HG03432 (cell line): ENCODE measurements around the gene DPH2.

Source experiments
- ATAC-seq: cut with Tn5 transposase; IDR thresholded peaks from one replicate; pipeline ENCODE4 v1.9.1; 2021; ENCODE audit warnings: mild to moderate bottlenecking, moderate library complexity; ENCODE audit not compliant: unreplicated experiment

The DPH2 gene

GRCh38 chr1:43963890-43964289 is 5.9 kb upstream of the DPH2 start:
- ATAC-seq = no peak

GRCh38 chr1:43965316-43965715 is 4.5 kb upstream of the DPH2 start:
- ATAC-seq = no peak

GRCh38 chr1:43968348-43968948 is 1.4 kb upstream of the DPH2 start:
- no peak for ATAC-seq

GRCh38 chr1:43969416-43969745 is 429 bp upstream of the DPH2 start:
- ATAC-seq = no peak

- no peak for ATAC-seq
Measured at GRCh38 chr1:43970502-43970901, 692 bp downstream of the DPH2 start.

- no peak for ATAC-seq
Measured at GRCh38 chr1:43970911-43971310, 1.1 kb downstream of the DPH2 start.

- no peak for ATAC-seq
Measured at GRCh38 chr1:43971336-43971980, 1.6 kb downstream of the DPH2 start.

GRCh38 chr1:43973981-43974442 is 4.2 kb downstream of the DPH2 start:
- ATAC-seq = no peak

GRCh38 chr1:43974443-43975248 is 4.8 kb downstream of the DPH2 start, which contains the start of gene ATP6V0B:
Gene ATP6V0B (plus strand): TSS chr1:43974960. CDS start chr1:43975041, 81 bp downstream.
- ATAC-seq = peak; percentile 76

- ATAC-seq = peak; percentile 3
Measured at GRCh38 chr1:43975249-43975961, 5.6 kb downstream of the DPH2 start.

GRCh38 chr1:43976045-43976444 is 6.2 kb downstream of the DPH2 start:
- no peak for ATAC-seq

- ATAC-seq = no peak
Measured at GRCh38 chr1:43976890-43977289, 7.1 kb downstream of the DPH2 start.

- no peak for ATAC-seq
Measured at GRCh38 chr1:43977376-43978263, 7.8 kb downstream of the DPH2 start.

GRCh38 chr1:43978264-43978550 is 8.4 kb downstream of the DPH2 start:
- ATAC-seq = no peak

- ATAC-seq = no peak
Measured at GRCh38 chr1:43978551-43979260, 8.9 kb downstream of the DPH2 start, which contains the start of gene B4GALT2. Gene B4GALT2 (plus strand): TSS chr1:43979210. CDS start chr1:43981161, 1,951 bp downstream.

- no peak for ATAC-seq
Measured at GRCh38 chr1:43979261-43979527, 9.4 kb downstream of the DPH2 start.

- ATAC-seq = no peak
Measured at GRCh38 chr1:43979528-43980254, 9.9 kb downstream of the DPH2 start.

GRCh38 chr1:43980255-43981134 is 10.7 kb downstream of the DPH2 start:
- ATAC-seq = no peak

GRCh38 chr1:43981135-43981491 is 11.3 kb downstream of the DPH2 start:
- ATAC-seq = no peak
